ENCODE measurements around the gene TNS1.

- TF ChIP-seq JUNB (IDR thresholded peaks at IDR 0.05) (no peak), POLR2A (IDR thresholded peaks at IDR 0.05; ENCODE audit: low read depth, low read length) (no peak), POLR2AphosphoS5 (IDR thresholded peaks at IDR 0.05; ENCODE audit: low read length) (no peak), RUNX3 (IDR thresholded peaks at IDR 0.05; ENCODE audit: low read length) (no peak), ZNF384 (IDR thresholded peaks at IDR 0.05; ENCODE audit: borderline replicate concordance, low read depth, low read length) (no peak)
Measured at GRCh38 chr2:218031771-218032257, 29.0 kb upstream of the TNS1 start.
